B cell (primary cell): ENCODE results near the gene SASS6. TPM values are rescaled to one million over a fixed set of nuclear protein-coding genes. Genes with fewer than 3 reads are reported as not detected.

Experiments used
- ATAC-seq: fragments of 200-7000 bp; cut with Tn5 transposase; one replicate; pipeline ENCODE4 v1.10.0; 2021; ENCODE audit warnings: low read depth, mild to moderate bottlenecking, moderate number of reproducible peaks, moderate library complexity
- CTCF ChIA-PET: fragments of 350-600 bp; sonication (Branson Sonifier 250); formaldehyde crosslinking; loops from one replicate; lab custom pipeline; 2021; ENCODE audit warnings: antibody characterized with exemption, inconsistent platforms; lab: Charles Lee
- POLR2A ChIA-PET: fragments of 350-600 bp; sonication (Branson Sonifier 250); formaldehyde crosslinking; loops from one replicate; lab custom pipeline; 2021; ENCODE audit warnings: antibody characterized with exemption; lab: Charles Lee
- DNase-seq: peaks from one replicate; pipeline ENCODE4 v3.0.0; 2013
- H2AFZ ChIP-seq: 2 replicates; pipeline ENCODE4 v1.6.1; 2012; ENCODE audit warnings: mild to moderate bottlenecking, low read depth, low read length; ENCODE audit not compliant: insufficient read depth, poor library complexity, severe bottlenecking
- H3K27ac ChIP-seq, 2 donors: 1 replicate in 1 of 2; 2 replicates in 1 of 2; pipeline ENCODE4 v1.5.1; 2012 to 2013; ENCODE audit warnings: low read length in 2 of 2, mild to moderate bottlenecking in 2 of 2, moderate library complexity in 1 of 2
- H3K27me3 ChIP-seq, 4 experiments: fragments of 200-600 bp in 1 of 4; sonication (generic) in 1 of 4; replicated peaks in 1 of 4; 1 replicate in 2 of 4; 2 replicates in 2 of 4; pipeline versions ENCODE4 v1.6.1 to v1.7.0; 2013 to 2016; ENCODE audit warnings: low read length in 3 of 4, mild to moderate bottlenecking in 2 of 4, mixed read lengths in 1 of 4, moderate library complexity in 1 of 4; ENCODE audit not compliant: insufficient read depth in 4 of 4, control insufficient read depth in 3 of 4; ENCODE audit errors: control extremely low read depth in 1 of 4
- H3K36me3 ChIP-seq, 2 experiments: replicated peaks in 1 of 2; 1 replicate in 1 of 2; 2 replicates in 1 of 2; pipeline versions ENCODE4 v1.6.1 to v1.7.1; 2013; ENCODE audit warnings: low read length in 1 of 2; ENCODE audit not compliant: insufficient read depth in 2 of 2, control insufficient read depth in 1 of 2; ENCODE audit errors: control extremely low read depth in 1 of 2, extremely low read depth in 1 of 2
- H3K4me1 ChIP-seq, 2 donors: fragments of 200-600 bp in 1 of 2; sonication (generic) in 1 of 2; 1 replicate in 1 of 2; 2 replicates in 1 of 2; pipeline versions ENCODE4 v1.5.1 to v1.6.1; 2013 to 2017; ENCODE audit warnings: low read length in 2 of 2; ENCODE audit not compliant: control insufficient read depth in 2 of 2, insufficient read depth in 2 of 2
- H3K4me2 ChIP-seq: replicated peaks from 2 replicates; pipeline ENCODE3; 2012; ENCODE audit warnings: mild to moderate bottlenecking, low read depth, low read length; ENCODE audit not compliant: poor library complexity, severe bottlenecking
- H3K4me3 ChIP-seq, 5 experiments: fragments of 200-600 bp in 1 of 5; sonication (generic) in 1 of 5; 1 replicate in 3 of 5; 2 replicates in 2 of 5; pipeline versions ENCODE4 v1.5.1 to v1.7.0; 2011 to 2016; ENCODE audit warnings: low read length in 4 of 5, mild to moderate bottlenecking in 4 of 5, low read depth in 2 of 5, control low read depth in 1 of 5, moderate library complexity in 1 of 5; ENCODE audit not compliant: insufficient read depth in 1 of 5; ENCODE audit errors: control extremely low read depth in 1 of 5, extremely low read depth in 1 of 5
- H3K79me2 ChIP-seq: fragments of 200-600 bp; sonication (generic); one replicate; pipeline ENCODE4 v1.6.0; 2016; ENCODE audit warnings: low read length; ENCODE audit not compliant: control insufficient read depth, insufficient read depth
- H3K9ac ChIP-seq: fragments of 200-600 bp; sonication (generic); 2 replicates; pipeline ENCODE4 v1.6.1; 2017; ENCODE audit warnings: mild to moderate bottlenecking, low read length, moderate library complexity
- H3K9me3 ChIP-seq, 3 donors: one replicate each; pipeline versions ENCODE4 v1.6.1 to v1.7.1; 2013; ENCODE audit warnings: low read length in 2 of 3; ENCODE audit not compliant: control insufficient read depth in 2 of 3, insufficient read depth in 1 of 3; ENCODE audit errors: control extremely low read depth in 1 of 3
- H4K20me1 ChIP-seq: 2 replicates; pipeline ENCODE4 v1.6.0; 2012; ENCODE audit warnings: mild to moderate bottlenecking, low read length; ENCODE audit not compliant: insufficient read depth, control insufficient read depth, poor library complexity, severe bottlenecking
- H3K27ac Mint-ChIP-seq: one replicate; pipeline ENCODE4 v1.8.0; 2021; ENCODE audit warnings: mixed read lengths
- H3K27me3 Mint-ChIP-seq: one replicate; pipeline ENCODE4 v1.8.0; 2021; ENCODE audit warnings: mixed read lengths
- H3K4me1 Mint-ChIP-seq: one replicate; pipeline ENCODE4 v1.8.0; 2021; ENCODE audit warnings: mixed read lengths
- H3K4me3 Mint-ChIP-seq: one replicate; pipeline ENCODE4 v1.8.0; 2021; ENCODE audit warnings: mixed read lengths
- H3K9me3 Mint-ChIP-seq: one replicate; pipeline ENCODE4 v1.8.0; 2022; ENCODE audit warnings: mixed read lengths; ENCODE audit not compliant: insufficient read depth
- EZH2 ChIP-seq: IDR thresholded peaks from 2 replicates; pipeline ENCODE4 v1.6.1; 2012; ENCODE audit warnings: borderline replicate concordance, low read depth, mild to moderate bottlenecking, moderate library complexity, low read length; ENCODE audit not compliant: insufficient read depth, poor library complexity, severe bottlenecking
- WGBS: methylation state at CpG from one replicate; pipeline ENCODE4 v1.1.5; 2013; ENCODE audit warnings: missing lambda C conversion rate; ENCODE audit not compliant: insufficient coverage; 5-methylcytosine and 5-hydroxymethylcytosine counted together
- intact Hi-C: fragments of 100-400 bp; cut with micrococcal nuclease; formaldehyde crosslinking; loops from one replicate; pipeline ENCODE4 v1.10.0; 2022
- polyA plus RNA-seq: library from polyadenylated mRNA; depleted of rRNA; stranded (reverse); fragments of >200 nt; gene quantifications from 2 replicates; pipeline ENCODE4 v1.2.3, GENCODE V29; 2012
- total RNA-seq, 2 donors: library from RNA; stranded (reverse); fragments of 120-200 nt in 1 of 2; gene quantifications; 1 replicate in 1 of 2; 2 replicates in 1 of 2; pipeline versions ENCODE4 v1.2.3 to v1.2.4, GENCODE V29; 2013 to 2022
- TF ChIP-seq, protein P1 (sequence below): fragments of 200-600 bp; IDR thresholded peaks from one replicate; pipeline ENCODE4 v1.8.0; 2022; ENCODE audit warnings: antibody characterized with exemption, mild to moderate bottlenecking

SASS6 gene
- total and polyA plus RNA-seq, 2 donors (not counting 1 experiment from before 2014, with no cell fraction given) = 1.1 to 7.0 TPM

- peak; percentile 30 for DNase-seq
- CTCF ChIA-PET = interaction anchor here (1.5 kb wide), 1 partner anchor 67 kb away, joined by 4 read pairs; the partner anchor contains the start of gene SLC35A3
Measured at GRCh38 chr1:100036718-100037655, 95.7 kb downstream of the SASS6 start.

More at GRCh38 chr1:100036718-100037655, 95.7 kb downstream of the SASS6 start:
- Mint-ChIP-seq H3K27ac (peak overlapping the region; percentile 94), H3K27me3 (no peaks in the 10 kb centered on the region), H3K9me3 (no peaks in the 10 kb centered on the region), H3K4me3 (peak overlapping the region; percentile 92), H3K4me1 (peaks cover 32% of the 10 kb centered on the region)
- TF ChIP-seq EZH2 = no peak
- TF ChIP-seq, protein P1, sequence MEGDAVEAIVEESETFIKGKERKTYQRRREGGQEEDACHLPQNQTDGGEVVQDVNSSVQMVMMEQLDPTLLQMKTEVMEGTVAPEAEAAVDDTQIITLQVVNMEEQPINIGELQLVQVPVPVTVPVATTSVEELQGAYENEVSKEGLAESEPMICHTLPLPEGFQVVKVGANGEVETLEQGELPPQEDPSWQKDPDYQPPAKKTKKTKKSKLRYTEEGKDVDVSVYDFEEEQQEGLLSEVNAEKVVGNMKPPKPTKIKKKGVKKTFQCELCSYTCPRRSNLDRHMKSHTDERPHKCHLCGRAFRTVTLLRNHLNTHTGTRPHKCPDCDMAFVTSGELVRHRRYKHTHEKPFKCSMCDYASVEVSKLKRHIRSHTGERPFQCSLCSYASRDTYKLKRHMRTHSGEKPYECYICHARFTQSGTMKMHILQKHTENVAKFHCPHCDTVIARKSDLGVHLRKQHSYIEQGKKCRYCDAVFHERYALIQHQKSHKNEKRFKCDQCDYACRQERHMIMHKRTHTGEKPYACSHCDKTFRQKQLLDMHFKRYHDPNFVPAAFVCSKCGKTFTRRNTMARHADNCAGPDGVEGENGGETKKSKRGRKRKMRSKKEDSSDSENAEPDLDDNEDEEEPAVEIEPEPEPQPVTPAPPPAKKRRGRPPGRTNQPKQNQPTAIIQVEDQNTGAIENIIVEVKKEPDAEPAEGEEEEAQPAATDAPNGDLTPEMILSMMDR = no peak
- Histone ChIP-seq H3K9me3 (no peaks in the 10 kb centered on the region), H3K4me3 (peak overlapping the region; percentile 87 to 99 (median 97)), H3K27me3 (no peaks in the 10 kb centered on the region), H3K27ac (peak overlapping the region; percentile 96 to 99), H3K9ac (peak overlapping the region; percentile 87), H2AFZ (peak overlapping the region; percentile 78), H3K79me2 (peaks cover 52% of the 10 kb centered on the region), H3K36me3 (no peaks in the 10 kb centered on the region), H3K4me2 (peak overlapping the region; percentile 76), H3K4me1 (peaks cover 28 to 31% of the 10 kb centered on the region in 2 donors), H4K20me1 (no peaks in the 10 kb centered on the region)
- WGBS = 81% methylated on average over 3 of the region's 11 CpGs
- no peak for ATAC-seq
- POLR2A ChIA-PET = interaction anchor here (0.6 to 1.5 kb wide), 3 partner anchors 10 to 1272 kb away, joined by 4 read pairs; partner anchors contain the start of genes SASS6 and TRMT13
- intact Hi-C loops = loop anchor here (2.0 to 10.0 kb wide), 4 partner anchors 66 to 1165 kb away; partner anchors contain the start of gene DBT
